Keratinocyte (primary cell): ENCODE data around the gene DNAH17. TPM values are rescaled to one million over a fixed set of nuclear protein-coding genes. Genes with fewer than 3 reads are reported as not detected.

ENCODE experiments used
- DNase-seq: peaks from one replicate; pipeline ENCODE4 v3.0.0-alpha.2; 2011; ENCODE audit warnings: low read depth, missing footprints, low spot score
- FAIRE-seq: peaks from 2 replicates; lab custom pipeline; 2011; peaks lifted over from hg19 to GRCh38; lab: Jason Lieb, UNC
- H2AFZ ChIP-seq: 2 replicates; pipeline ENCODE4 v1.6.0; 2012; ENCODE audit warnings: low read length, control low read depth, inconsistent platforms; ENCODE audit not compliant: control insufficient read depth
- H3K27ac ChIP-seq: 2 replicates; pipeline ENCODE4 v1.5.1; 2011; ENCODE audit warnings: low read length; ENCODE audit not compliant: control insufficient read depth, insufficient read depth
- H3K27me3 ChIP-seq: 3 replicates; pipeline ENCODE4 v1.6.0; 2011; ENCODE audit warnings: low read length; ENCODE audit not compliant: control insufficient read depth, insufficient read depth; ENCODE audit errors: extremely low read depth
- H3K36me3 ChIP-seq, 2 experiments: 2 replicates in 1 of 2; 3 replicates in 1 of 2; pipeline ENCODE4 v1.5.1; 2011; ENCODE audit warnings: low read length in 2 of 2, mild to moderate bottlenecking in 1 of 2; ENCODE audit not compliant: control insufficient read depth in 2 of 2, insufficient read depth in 2 of 2; ENCODE audit errors: extremely low read depth in 1 of 2
- H3K4me1 ChIP-seq: 3 replicates; pipeline ENCODE4 v1.5.1; 2011; ENCODE audit warnings: low read length; ENCODE audit not compliant: control insufficient read depth, insufficient read depth; ENCODE audit errors: extremely low read depth
- H3K4me2 ChIP-seq: 3 replicates; pipeline ENCODE4 v1.6.0; 2011; ENCODE audit warnings: low read depth, low read length; ENCODE audit not compliant: control insufficient read depth, insufficient read depth; ENCODE audit errors: extremely low read depth
- H3K4me3 ChIP-seq, 3 experiments: fragments of 200-600 bp in 1 of 3; sonication (generic) in 1 of 3; 2 replicates in 2 of 3; 3 replicates in 1 of 3; pipeline ENCODE4 v1.5.1; 2011 to 2016; ENCODE audit warnings: low read length in 3 of 3, mild to moderate bottlenecking in 3 of 3, control low read depth in 2 of 3, inconsistent platforms in 1 of 3, low read depth in 1 of 3, mixed read lengths in 1 of 3, mixed run types in 1 of 3, moderate library complexity in 1 of 3; ENCODE audit not compliant: control insufficient read depth in 2 of 3, insufficient read depth in 2 of 3; ENCODE audit errors: extremely low read depth in 1 of 3
- H3K79me2 ChIP-seq: 2 replicates; pipeline ENCODE4 v1.6.0; 2012; ENCODE audit warnings: low read length; ENCODE audit not compliant: control insufficient read depth, insufficient read depth
- H3K9ac ChIP-seq: 3 replicates; pipeline ENCODE4 v1.6.0; 2011; ENCODE audit warnings: low read length; ENCODE audit not compliant: control insufficient read depth, insufficient read depth; ENCODE audit errors: extremely low read depth
- H3K9me1 ChIP-seq: 3 replicates; pipeline ENCODE4 v1.6.0; 2011; ENCODE audit warnings: low read length; ENCODE audit not compliant: control insufficient read depth, insufficient read depth; ENCODE audit errors: extremely low read depth
- H3K9me3 ChIP-seq: 2 replicates; pipeline ENCODE4 v1.5.1; 2012; ENCODE audit warnings: low read depth, low read length; ENCODE audit not compliant: control insufficient read depth
- H4K20me1 ChIP-seq: 3 replicates; pipeline ENCODE4 v1.6.0; 2011; ENCODE audit warnings: low read length; ENCODE audit not compliant: control insufficient read depth, insufficient read depth; ENCODE audit errors: extremely low read depth
- CTCF ChIP-seq, 3 experiments: IDR thresholded peaks in 1 of 3; conservative IDR thresholded peaks in 1 of 3; optimal IDR thresholded peaks in 1 of 3; 2 replicates in 2 of 3; 3 replicates in 1 of 3; pipeline versions ENCODE3 to v1.5.1; 2011; ENCODE audit warnings: low read length in 3 of 3, mild to moderate bottlenecking in 3 of 3, moderate library complexity in 2 of 3, control low read depth in 1 of 3, inconsistent platforms in 1 of 3; ENCODE audit not compliant: insufficient read depth in 2 of 3; ENCODE audit errors: extremely low read depth in 1 of 3
- EZH2 ChIP-seq: IDR thresholded peaks from one replicate; pipeline ENCODE4 v1.6.1; 2012; ENCODE audit warnings: inconsistent platforms, mild to moderate bottlenecking, low read length, moderate library complexity
- dilution Hi-C: fragments of 300-500 bp; cut with MboI; formaldehyde crosslinking; loops from one replicate; pipeline ENCODE4 v1.7.0; 2020; ENCODE audit warnings: low sequenced_read_pairs; ENCODE audit not compliant: extremely low pct_ligation_motif_present
- polyA plus RNA-seq, 5 experiments: library from polyadenylated mRNA; depleted of rRNA in 3 of 5; stranded (reverse) in 3 of 5; stranded (forward) in 1 of 5; unstranded in 1 of 5; fragments of >200 nt; gene quantifications; 1 replicate in 1 of 5; 2 replicates in 3 of 5; 3 replicates in 1 of 5; pipeline versions ENCODE4 v1.2.1 to v1.2.3, GENCODE V29; 2011 to 2012; ENCODE audit warnings: missing spikeins in 2 of 5, low read depth in 1 of 5, low replicate concordance in 1 of 5

Gene DNAH17
- polyA plus RNA-seq, 1 donor (not counting 4 experiments of a cell fraction or from before 2014, with no cell fraction given): 0.16 TPM

- no peak overlapping the region for H3K4me3 ChIP-seq
- H3K27me3 ChIP-seq: peaks cover 11% of the 10 kb centered on the region
- TF ChIP-seq CTCF (optimal IDR thresholded peaks at IDR 0.05 in 1 of 3, IDR thresholded peaks at IDR 0.05 in 1 of 3, conservative IDR thresholded peaks at IDR 0.05 in 1 of 3; ENCODE audit: extremely low read depth in 1 of 3, insufficient read depth in 2 of 3, low read length in 3 of 3) (no peak), EZH2 (no peak)
- H3K4me1 ChIP-seq: no peaks in the 10 kb centered on the region
- no peak for DNase-seq
- H2AFZ ChIP-seq: no peak overlapping the region
- dilution Hi-C loops: no loop called here
- no peaks in the 10 kb centered on the region for H3K36me3 ChIP-seq
- H4K20me1 ChIP-seq: peaks cover 2% of the 10 kb centered on the region
- H3K9me3 ChIP-seq: no peaks in the 10 kb centered on the region
- no peak overlapping the region for H3K9ac ChIP-seq
- no peaks in the 10 kb centered on the region for H3K9me1 ChIP-seq
- no peak overlapping the region for H3K27ac ChIP-seq
- no peak overlapping the region for H3K4me2 ChIP-seq
- FAIRE-seq: no peak
- no peaks in the 10 kb centered on the region for H3K79me2 ChIP-seq
Measured at GRCh38 chr17:78437508-78438169, 139.6 kb downstream of the DNAH17 start.

GRCh38 chr17:78435330-78436005 lies 141.7 kb downstream of the DNAH17 start:
- Histone ChIP-seq H3K4me1 (no peaks in the 10 kb centered on the region), H3K9me1 (no peaks in the 10 kb centered on the region), H3K4me3 (no peak overlapping the region), H3K27ac (no peak overlapping the region), H4K20me1 (no peaks in the 10 kb centered on the region), H3K9me3 (no peaks in the 10 kb centered on the region), H3K27me3 (peaks cover 11% of the 10 kb centered on the region), H3K4me2 (no peak overlapping the region), H2AFZ (no peak overlapping the region), H3K79me2 (no peaks in the 10 kb centered on the region), H3K36me3 (no peaks in the 10 kb centered on the region), H3K9ac (no peak overlapping the region)
- DNase-seq (no peak), FAIRE-seq (no peak)
- TF ChIP-seq EZH2 (no peak), CTCF (optimal IDR thresholded peaks at IDR 0.05 in 1 of 3, IDR thresholded peaks at IDR 0.05 in 1 of 3, conservative IDR thresholded peaks at IDR 0.05 in 1 of 3; ENCODE audit: extremely low read depth in 1 of 3, insufficient read depth in 2 of 3, low read length in 3 of 3) (no peak)
- dilution Hi-C loops: no loop called here
